HCEC 1CT (cell line): ENCODE measurements around the gene TBC1D2.
"Not testable (repeated sequence)": the region's sequence is repeated elsewhere in the genome, so short reads cannot be mapped to it uniquely, and the experiment has no call there.

Experiments
- DNase-seq: peaks from one replicate; pipeline ENCODE4 v3.0.0-alpha.2; 2017

The TBC1D2 gene

GRCh38 chr9:98271479-98271878, 16.0 kb upstream of the TBC1D2 start:
- DNase-seq, result no peak

- not testable (repeated sequence) for DNase-seq
Observed at GRCh38 chr9:98270284-98270683, 14.8 kb upstream of the TBC1D2 start.

GRCh38 chr9:98269652-98270051, 14.2 kb upstream of the TBC1D2 start:
- not testable (repeated sequence) for DNase-seq

- DNase-seq, result not testable (repeated sequence)
Observed at GRCh38 chr9:98267556-98267955, 12.1 kb upstream of the TBC1D2 start.

GRCh38 chr9:98264516-98264915, 9.1 kb upstream of the TBC1D2 start:
- no peak for DNase-seq

GRCh38 chr9:98263482-98264357, 8.3 kb upstream of the TBC1D2 start:
- peak; percentile 80 for DNase-seq

GRCh38 chr9:98263080-98263479, 7.6 kb upstream of the TBC1D2 start:
- no peak for DNase-seq

- DNase-seq, result no peak
Observed at GRCh38 chr9:98262056-98262455, 6.6 kb upstream of the TBC1D2 start.

GRCh38 chr9:98260635-98261034, 5.2 kb upstream of the TBC1D2 start:
- no peak for DNase-seq

- no peak for DNase-seq
Observed at GRCh38 chr9:98259791-98260190, 4.3 kb upstream of the TBC1D2 start.

GRCh38 chr9:98256756-98257155, 1.3 kb upstream of the TBC1D2 start:
- no peak for DNase-seq

GRCh38 chr9:98255061-98255577, 330 bp downstream of the TBC1D2 start:
- DNase-seq, result peak; percentile 48

GRCh38 chr9:98254228-98255060, 1.0 kb downstream of the TBC1D2 start:
- DNase-seq, result no peak

GRCh38 chr9:98253565-98253964, 1.9 kb downstream of the TBC1D2 start:
- DNase-seq, result no peak

- peak; percentile 91 for DNase-seq
Observed at GRCh38 chr9:98251551-98251950, 3.9 kb downstream of the TBC1D2 start.

GRCh38 chr9:98249771-98250170, 5.7 kb downstream of the TBC1D2 start:
- no peak for DNase-seq

- DNase-seq, result peak; percentile 97
Observed at GRCh38 chr9:98248737-98249474, 6.5 kb downstream of the TBC1D2 start.

GRCh38 chr9:98247831-98248657, 7.4 kb downstream of the TBC1D2 start:
- DNase-seq, result peak; percentile 11

- DNase-seq, result no peak
Observed at GRCh38 chr9:98242426-98242825, 13.0 kb downstream of the TBC1D2 start.

GRCh38 chr9:98241357-98242300, 13.8 kb downstream of the TBC1D2 start:
- DNase-seq, result no peak

GRCh38 chr9:98240475-98240874, 15.0 kb downstream of the TBC1D2 start:
- DNase-seq, result no peak
